GM12878 (cell line): ENCODE results near the gene RUNDC3A. TPM values are rescaled to one million over a fixed set of nuclear protein-coding genes. Genes with fewer than 3 reads are reported as not detected.

Experiments
- ATAC-seq: fragments of 200-7000 bp; cut with Tn5 transposase; 3 replicates; pipeline ENCODE4 v1.9.1; 2020; ENCODE audit warnings: mild to moderate bottlenecking, moderate library complexity
- BruUV-seq: library from RNA; stranded (reverse); fragments of 400-500 nt; replicated peaks from 2 replicates; lab custom pipeline; 2021; lab: Mats Ljungman, UMichigan
- CTCF ChIA-PET: fragments of 300-600 bp; sonication (Branson Sonifier 250); formaldehyde crosslinking; extraction: SDS; loops from one replicate; lab custom pipeline; 2021; ENCODE audit warnings: inconsistent platforms; lab: Yijun Ruan, JAX
- POLR2A ChIA-PET: fragments of 350-600 bp; formaldehyde crosslinking; extraction: SDS; loops from one replicate; lab custom pipeline; 2021; ENCODE audit warnings: inconsistent platforms; lab: Charles Lee
- RAD21 ChIA-PET: fragments of 300-600 bp; sonication (Branson Sonifier 250); formaldehyde crosslinking; loops from one replicate; lab custom pipeline; 2023; ENCODE audit warnings: antibody characterized with exemption; ENCODE audit not compliant: unreplicated experiment; lab: Charles Lee
- SMC1A ChIA-PET: fragments of 300-600 bp; sonication (Branson Sonifier 250); formaldehyde crosslinking; loops from one replicate; lab custom pipeline; 2023; ENCODE audit not compliant: unreplicated experiment, uncharacterized antibody; lab: Charles Lee
- DNase-seq: peaks from one replicate; pipeline ENCODE4 v3.0.0-alpha.2; 2011; ENCODE audit warnings: low read depth, low spot score
- FAIRE-seq: peaks from 3 replicates; lab custom pipeline; 2011; peaks lifted over from hg19 to GRCh38; lab: Jason Lieb, UNC
- H2AFZ ChIP-seq: 2 replicates; pipeline ENCODE4 v1.6.0; 2011; ENCODE audit warnings: low read depth, low read length, control low read depth; ENCODE audit not compliant: control insufficient read depth
- H3K27ac ChIP-seq: 2 replicates; pipeline ENCODE4 v1.5.1; 2011; ENCODE audit warnings: control low read depth; ENCODE audit not compliant: control insufficient read depth, insufficient read depth
- H3K27me3 ChIP-seq, 2 experiments: replicated peaks in 1 of 2; 2 replicates each; pipeline versions ENCODE4 v1.6.0 to v1.6.1; 2011; ENCODE audit warnings: low read length in 1 of 2; ENCODE audit not compliant: control insufficient read depth in 2 of 2, insufficient read depth in 2 of 2
- H3K36me3 ChIP-seq, 2 experiments: 2 replicates each; pipeline ENCODE4 v1.5.1; 2011; ENCODE audit warnings: low read length in 1 of 2; ENCODE audit not compliant: control insufficient read depth in 2 of 2, insufficient read depth in 2 of 2
- H3K4me1 ChIP-seq: 2 replicates; pipeline ENCODE4 v1.6.1; 2011; ENCODE audit warnings: mild to moderate bottlenecking, low read length, moderate library complexity, mixed read lengths; ENCODE audit not compliant: control insufficient read depth, insufficient read depth
- H3K4me2 ChIP-seq: 2 replicates; pipeline ENCODE4 v1.6.0; 2011; ENCODE audit warnings: control low read depth; ENCODE audit not compliant: control insufficient read depth, insufficient read depth
- H3K4me3 ChIP-seq: fragments of 200-600 bp; sonication (generic); 2 replicates; pipeline ENCODE4 v1.5.1; 2016
- H3K79me2 ChIP-seq: 2 replicates; pipeline ENCODE4 v1.6.0; 2011; ENCODE audit warnings: low read length; ENCODE audit not compliant: control insufficient read depth, insufficient read depth
- H3K9ac ChIP-seq: 2 replicates; pipeline ENCODE4 v1.8.0; 2011; ENCODE audit warnings: low read length, control low read depth, mixed read lengths; ENCODE audit not compliant: control insufficient read depth, insufficient read depth
- H3K9me3 ChIP-seq: replicated peaks from 3 replicates; pipeline ENCODE4 v1.5.1; 2011; ENCODE audit warnings: mild to moderate bottlenecking, low read length; ENCODE audit not compliant: control insufficient read depth, insufficient read depth
- H4K20me1 ChIP-seq: 2 replicates; pipeline ENCODE4 v1.6.0; 2011; ENCODE audit not compliant: control insufficient read depth, insufficient read depth
- BRCA1 ChIP-seq: IDR thresholded peaks from 2 replicates; pipeline ENCODE4 v1.6.1; 2011; ENCODE audit warnings: low read depth, low read length, improper control_type of control experiment
- CHD1 ChIP-seq: IDR thresholded peaks from 2 replicates; pipeline ENCODE4 v1.6.1; 2012; ENCODE audit warnings: low read depth, low read length, improper control_type of control experiment
- EZH2 ChIP-seq: IDR thresholded peaks from 2 replicates; pipeline ENCODE4 v1.6.1; 2012; ENCODE audit warnings: low read depth, mild to moderate bottlenecking, control low read depth, inconsistent platforms, low read length, borderline replicate concordance; ENCODE audit not compliant: control insufficient read depth
- HDGF ChIP-seq: fragments of 450-650 bp; IDR thresholded peaks from 2 replicates; pipeline ENCODE4 v1.6.1; 2016; ENCODE audit warnings: antibody characterized with exemption
- MEF2A ChIP-seq: IDR thresholded peaks from 2 replicates; pipeline ENCODE4 v1.6.1; 2011; ENCODE audit warnings: low read depth, mild to moderate bottlenecking, low read length, moderate library complexity; ENCODE audit not compliant: insufficient read depth
- MTA3 ChIP-seq: IDR thresholded peaks from 2 replicates; pipeline ENCODE4 v1.6.1; 2012; ENCODE audit warnings: low read length, inconsistent platforms, borderline replicate concordance
- MYB ChIP-seq: fragments of 150-350 bp; IDR thresholded peaks from 2 replicates; pipeline ENCODE4 v1.6.1; 2014; ENCODE audit warnings: mild to moderate bottlenecking, low read depth, low read length, borderline replicate concordance
- SMARCA5 ChIP-seq: fragments of 450-650 bp; IDR thresholded peaks from 2 replicates; pipeline ENCODE4 v1.6.1; 2017; ENCODE audit warnings: mild to moderate bottlenecking
- ZNF384 ChIP-seq: IDR thresholded peaks from 2 replicates; pipeline ENCODE4 v1.6.1; 2012; ENCODE audit warnings: low read depth, mild to moderate bottlenecking, low read length, improper control_type of control experiment, borderline replicate concordance
- whole genome bisulfite sequencing: methylation state at CpG from one replicate; pipeline ENCODE4 v1.1.6; 2016; ENCODE audit warnings: low lambda C conversion rate; ENCODE audit not compliant: insufficient replicate concordance, insufficient coverage; ENCODE audit errors: missing lambda C conversion rate; 5-methylcytosine and 5-hydroxymethylcytosine counted together
- in situ Hi-C: fragments of 300-500 bp; cut with MboI; formaldehyde crosslinking; loops from 9 replicates; pipeline ENCODE4 v1.14.3; 2018; ENCODE audit warnings: mixed read lengths
- intact Hi-C: fragments of 100-400 bp; cut with micrococcal nuclease; formaldehyde crosslinking; loops from one replicate; pipeline ENCODE4 v1.14.2; 2022; ENCODE audit not compliant: unreplicated experiment
- polyA plus RNA-seq, 11 experiments: library from polyadenylated mRNA; depleted of rRNA in 4 of 11; unstranded in 6 of 11; stranded (reverse) in 5 of 11; fragments of >200 nt; fragmentation: Nextera tagmentation in 4 of 11; fragmentation: Illumina TruSeq in 1 of 11; extraction: Ambion mirVana in 4 of 11; extraction: Trizol in 1 of 11; gene quantifications; 1 replicate in 1 of 11; 2 replicates in 10 of 11; pipeline versions ENCODE4 v1.2.1 to v1.2.3, GENCODE V29; 2011 to 2016; ENCODE audit warnings: inconsistent platforms in 2 of 11, missing spikeins in 2 of 11, low read depth in 1 of 11
- total RNA-seq, 4 experiments: library from RNA; depleted of rRNA in 3 of 4; stranded (reverse); fragments of >200 nt in 3 of 4; fragmentation: Illumina TruSeq in 1 of 4; extraction: Trizol in 1 of 4; gene quantifications; 2 replicates each; pipeline versions ENCODE4 v1.2.1 to v1.2.3, GENCODE V29; 2013 to 2021
- TF ChIP-seq, protein P1 (sequence below): fragments of 150-350 bp; IDR thresholded peaks from 2 replicates; pipeline ENCODE4 v1.6.1; 2014; ENCODE audit warnings: mild to moderate bottlenecking, low read depth, low read length

The RUNDC3A gene
- total and polyA plus RNA-seq, 10 of the 15 experiments (the other 5 are each of a cell fraction or from before 2014, with no cell fraction given): 0.07 to 0.17 TPM; not detected in 8

DNA sequence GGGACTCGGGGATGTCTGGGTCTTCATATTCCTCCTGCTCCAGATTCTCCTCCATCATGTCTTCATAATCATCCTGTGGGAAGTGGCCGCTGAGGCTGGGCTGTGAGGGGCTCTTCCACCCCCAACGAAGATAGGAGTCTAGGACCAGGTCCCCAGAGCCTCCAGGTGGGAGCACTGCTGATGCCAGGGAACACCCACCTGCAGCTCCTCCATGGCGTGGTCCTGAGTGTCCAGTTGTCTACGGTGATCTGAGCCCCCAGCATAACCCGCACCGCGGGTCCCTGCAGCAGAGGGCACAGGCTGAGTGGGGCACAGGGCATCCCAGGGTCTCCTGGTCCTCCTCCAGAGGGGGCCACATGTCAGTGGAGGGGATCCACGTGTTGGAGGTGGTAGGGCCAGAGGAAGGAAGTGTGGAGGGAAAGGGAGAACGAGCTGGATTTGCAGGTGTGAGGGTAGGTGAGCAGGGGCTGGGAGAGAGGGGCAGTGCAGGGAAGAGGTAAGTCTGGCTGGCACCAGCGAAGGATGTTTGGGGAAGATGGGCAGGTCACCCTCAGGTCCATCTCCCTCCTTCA lies 45.7 kb upstream of the RUNDC3A start:
- WGBS: 38% methylated on average over 11 of the region's 11 CpGs
- Histone ChIP-seq H3K4me2 (no peak overlapping the region), H3K4me3 (no peak overlapping the region), H3K36me3 (no peaks in the 10 kb centered on the region), H2AFZ (no peak overlapping the region), H3K79me2 (no peaks in the 10 kb centered on the region), H3K9ac (no peak overlapping the region), H4K20me1 (no peaks in the 10 kb centered on the region), H3K27me3 (no peaks in the 10 kb centered on the region; a peak in 1 of 4 replicates), H3K27ac (no peak overlapping the region), H3K4me1 (no peaks in the 10 kb centered on the region), H3K9me3 (no peaks in the 10 kb centered on the region)
- SMC1A ChIA-PET: no interaction called here
- no TSS peak for BruUV-seq
- POLR2A ChIA-PET: no interaction called here
- CTCF ChIA-PET: no interaction called here
- ATAC-seq (no peak), DNase-seq (no peak), FAIRE-seq (no peak)
- RAD21 ChIA-PET: no interaction called here
- TF ChIP-seq EZH2 (no peak), CHD1 (no peak), MEF2A (no peak), HDGF (no peak), SMARCA5 (no peak), MTA3 (no peak)
- intact Hi-C loops: no loop called here
- in situ Hi-C loops: no loop called here

- FAIRE-seq (no peak), ATAC-seq (no peak), DNase-seq (no peak)
- H3K79me2 ChIP-seq: no peaks in the 10 kb centered on the region
- no peak overlapping the region for H3K9ac ChIP-seq
- no peak overlapping the region for H2AFZ ChIP-seq
- ChIA-PET POLR2A (no interaction called here), RAD21 (no interaction called here), SMC1A (no interaction called here), CTCF (no interaction called here)
- H3K4me2 ChIP-seq: no peak overlapping the region
- TF ChIP-seq ZNF384 (no peak), BRCA1 (no peak), MYB (no peak)
- TF ChIP-seq, protein P1, sequence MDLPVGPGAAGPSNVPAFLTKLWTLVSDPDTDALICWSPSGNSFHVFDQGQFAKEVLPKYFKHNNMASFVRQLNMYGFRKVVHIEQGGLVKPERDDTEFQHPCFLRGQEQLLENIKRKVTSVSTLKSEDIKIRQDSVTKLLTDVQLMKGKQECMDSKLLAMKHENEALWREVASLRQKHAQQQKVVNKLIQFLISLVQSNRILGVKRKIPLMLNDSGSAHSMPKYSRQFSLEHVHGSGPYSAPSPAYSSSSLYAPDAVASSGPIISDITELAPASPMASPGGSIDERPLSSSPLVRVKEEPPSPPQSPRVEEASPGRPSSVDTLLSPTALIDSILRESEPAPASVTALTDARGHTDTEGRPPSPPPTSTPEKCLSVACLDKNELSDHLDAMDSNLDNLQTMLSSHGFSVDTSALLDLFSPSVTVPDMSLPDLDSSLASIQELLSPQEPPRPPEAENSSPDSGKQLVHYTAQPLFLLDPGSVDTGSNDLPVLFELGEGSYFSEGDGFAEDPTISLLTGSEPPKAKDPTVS: no peak
- no peaks in the 10 kb centered on the region for H3K36me3 ChIP-seq
- WGBS: 48% methylated on average over 7 of the region's 7 CpGs
- H3K27me3 ChIP-seq: no peaks in the 10 kb centered on the region; a peak in 1 of 4 replicates
- no peaks in the 10 kb centered on the region for H3K4me1 ChIP-seq
- H3K4me3 ChIP-seq: no peak overlapping the region
- no TSS peak for BruUV-seq
- H3K9me3 ChIP-seq: no peaks in the 10 kb centered on the region
- in situ Hi-C loops: no loop called here
- no peak overlapping the region for H3K27ac ChIP-seq
- intact Hi-C loops: no loop called here
- H4K20me1 ChIP-seq: no peaks in the 10 kb centered on the region
Observed at GRCh38 chr17:44263345-44263902, 45.0 kb upstream of the RUNDC3A start.
